ENCODE data around the gene ZNRD2. TPM values are rescaled to one million over a fixed set of nuclear protein-coding genes. Genes with fewer than 3 reads are reported as not detected.

ZNRD2 gene
- total and polyA plus RNA-seq, 10 of the 15 experiments (the other 5 are each of a cell fraction or from before 2014, with no cell fraction given), result 7.9 to 111 (median 55.4) TPM

GRCh38 chr11:65583589-65583988, 13.3 kb downstream of the ZNRD2 start (continued):
- TF ChIP-seq, protein P1, sequence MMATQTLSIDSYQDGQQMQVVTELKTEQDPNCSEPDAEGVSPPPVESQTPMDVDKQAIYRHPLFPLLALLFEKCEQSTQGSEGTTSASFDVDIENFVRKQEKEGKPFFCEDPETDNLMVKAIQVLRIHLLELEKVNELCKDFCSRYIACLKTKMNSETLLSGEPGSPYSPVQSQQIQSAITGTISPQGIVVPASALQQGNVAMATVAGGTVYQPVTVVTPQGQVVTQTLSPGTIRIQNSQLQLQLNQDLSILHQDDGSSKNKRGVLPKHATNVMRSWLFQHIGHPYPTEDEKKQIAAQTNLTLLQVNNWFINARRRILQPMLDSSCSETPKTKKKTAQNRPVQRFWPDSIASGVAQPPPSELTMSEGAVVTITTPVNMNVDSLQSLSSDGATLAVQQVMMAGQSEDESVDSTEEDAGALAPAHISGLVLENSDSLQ (IDR thresholded peaks at IDR 0.05), result no peak
- TF ChIP-seq SP1 (IDR thresholded peaks at IDR 0.05; ENCODE audit: low read depth, low read length) (no peak), SPI1 (IDR thresholded peaks at IDR 0.05; ENCODE audit: borderline replicate concordance, insufficient read depth, low read depth, low read length) (no peak), PAX8 (IDR thresholded peaks at IDR 0.05) (no peak), CHD4 (IDR thresholded peaks at IDR 0.05) (no peak), MYC (IDR thresholded peaks at IDR 0.05; ENCODE audit: insufficient read depth, insufficient read length, insufficient replicate concordance, low read length, severe bottlenecking) (no peak)

DNA sequence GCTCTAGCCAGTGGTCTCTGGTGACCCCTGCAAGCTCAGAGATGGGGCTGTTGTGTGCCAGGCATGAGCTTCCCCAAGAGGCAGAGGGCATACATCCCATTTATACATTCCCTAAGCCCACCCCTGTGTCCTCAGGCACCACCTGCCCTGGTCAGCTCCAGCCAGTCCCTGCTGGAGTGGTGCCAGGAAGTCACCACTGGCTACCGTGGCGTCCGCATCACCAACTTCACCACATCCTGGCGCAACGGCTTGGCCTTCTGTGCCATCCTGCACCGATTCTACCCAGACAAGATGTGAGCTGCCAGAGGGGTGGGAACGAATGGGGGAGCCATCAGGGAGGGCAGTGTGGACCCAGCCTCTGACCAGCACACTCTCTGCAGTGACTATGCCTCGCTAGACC, 13.8 kb downstream of the ZNRD2 start:
- H3K79me2 ChIP-seq (ENCODE audit: control insufficient read depth, insufficient read depth, low read length), result peaks cover 20% of the 10 kb centered on the region
- no peaks in the 10 kb centered on the region for H4K20me1 ChIP-seq (ENCODE audit: control insufficient read depth, insufficient read depth)
- SMC1A ChIA-PET (ENCODE audit: uncharacterized antibody, unreplicated experiment), result no interaction called here
- RAD21 ChIA-PET (ENCODE audit: unreplicated experiment), result interaction anchor here (0.6 kb wide), 1 partner anchor 58 kb away, joined by 3 read pairs; no protein-coding TSS in a partner anchor
- in situ Hi-C loops (cut with MboI) (no loop called here), intact Hi-C loops (cut with micrococcal nuclease; ENCODE audit: unreplicated experiment) (no loop called here)
- POLR2A ChIA-PET, result no interaction called here
- H3K27ac ChIP-seq (ENCODE audit: control insufficient read depth, insufficient read depth), result no peak overlapping the region
- no peak for TF ChIP-seq JUND (IDR thresholded peaks at IDR 0.05; ENCODE audit: low read depth, low read length)
- peak; percentile 66 for TF ChIP-seq POLR2A (IDR thresholded peaks at IDR 0.05; ENCODE audit: low read depth, low read length)
- FAIRE-seq (no peak), ATAC-seq (no peak), DNase-seq (ENCODE audit: low read depth, low spot score) (no peak)
- no peaks in the 10 kb centered on the region for H3K9me3 ChIP-seq (replicated peaks; ENCODE audit: control insufficient read depth, insufficient read depth, low read length)
- BruUV-seq (replicated peaks), result no TSS peak
- peaks cover 38% of the 10 kb centered on the region for H3K4me1 ChIP-seq (ENCODE audit: control insufficient read depth, insufficient read depth, low read length)
- no peak overlapping the region for H3K4me2 ChIP-seq (ENCODE audit: control insufficient read depth, insufficient read depth)
- no peak overlapping the region for H3K9ac ChIP-seq (ENCODE audit: control insufficient read depth, insufficient read depth, low read length)
- no peak overlapping the region for H3K4me3 ChIP-seq
- CTCF ChIA-PET, result interaction anchor here (2.3 kb wide), 1 partner anchor 10 kb away, joined by 9 read pairs; no protein-coding TSS in a partner anchor
- no peaks in the 10 kb centered on the region for H3K27me3 ChIP-seq (replicated peaks in 1 of 2; ENCODE audit: control insufficient read depth in 2 of 2, insufficient read depth in 2 of 2, low read length in 1 of 2)
- H2AFZ ChIP-seq (ENCODE audit: control insufficient read depth, low read depth, low read length), result no peak overlapping the region
- H3K36me3 ChIP-seq (ENCODE audit: control insufficient read depth in 2 of 2, insufficient read depth in 2 of 2, low read length in 1 of 2), result peaks cover 17% of the 10 kb centered on the region in 2 experiments; a peak in 3 of 4 replicates
- WGBS (ENCODE audit: insufficient coverage, insufficient replicate concordance, low lambda C conversion rate, missing lambda C conversion rate), result 74% methylated on average over 8 of the region's 8 CpGs
